ENCODE measurements around the gene C6orf118.

Gene C6orf118

DNA sequence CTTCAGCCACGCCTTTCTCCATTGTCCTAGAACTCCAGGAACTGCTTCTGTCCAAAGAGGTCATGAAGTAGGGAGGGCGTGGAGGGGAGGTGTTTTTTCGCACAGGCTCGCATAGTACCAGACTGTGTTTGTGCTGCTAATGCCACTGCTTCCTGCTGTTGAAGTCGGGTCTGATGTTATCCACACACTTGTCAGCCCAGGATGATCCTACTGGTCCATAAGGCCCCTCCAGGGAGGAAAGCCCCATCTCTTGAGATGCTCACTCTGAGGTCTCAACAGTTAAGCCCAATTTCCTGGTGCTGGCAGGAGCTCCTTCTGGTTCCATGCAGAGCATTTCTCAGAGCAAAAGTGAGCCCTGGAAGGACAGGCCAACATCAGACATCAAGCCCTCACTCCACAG is 65.6 kb downstream of the C6orf118 start:
- no peak for DNase-seq

DNA sequence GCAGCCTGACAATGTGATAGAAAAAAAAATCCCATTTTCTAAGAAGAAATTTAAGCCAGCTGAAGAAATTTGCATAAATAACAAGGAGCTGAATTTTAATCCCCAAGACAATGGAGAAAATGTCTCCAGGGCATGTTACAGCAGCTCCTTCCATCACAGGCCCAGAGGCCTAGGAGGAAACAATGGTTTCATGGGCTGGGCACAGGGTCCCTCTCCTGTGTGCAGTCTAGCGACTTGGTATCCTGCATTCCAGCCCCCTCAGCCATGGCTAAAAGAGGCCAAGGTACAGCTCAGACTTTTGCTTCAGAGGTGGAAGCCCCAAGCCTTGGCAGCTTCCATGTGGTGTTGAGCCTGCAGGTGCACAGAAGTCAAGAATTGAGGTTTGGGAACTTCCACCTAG is 73.1 kb downstream of the C6orf118 start:
- DNase-seq = no peak

DNA sequence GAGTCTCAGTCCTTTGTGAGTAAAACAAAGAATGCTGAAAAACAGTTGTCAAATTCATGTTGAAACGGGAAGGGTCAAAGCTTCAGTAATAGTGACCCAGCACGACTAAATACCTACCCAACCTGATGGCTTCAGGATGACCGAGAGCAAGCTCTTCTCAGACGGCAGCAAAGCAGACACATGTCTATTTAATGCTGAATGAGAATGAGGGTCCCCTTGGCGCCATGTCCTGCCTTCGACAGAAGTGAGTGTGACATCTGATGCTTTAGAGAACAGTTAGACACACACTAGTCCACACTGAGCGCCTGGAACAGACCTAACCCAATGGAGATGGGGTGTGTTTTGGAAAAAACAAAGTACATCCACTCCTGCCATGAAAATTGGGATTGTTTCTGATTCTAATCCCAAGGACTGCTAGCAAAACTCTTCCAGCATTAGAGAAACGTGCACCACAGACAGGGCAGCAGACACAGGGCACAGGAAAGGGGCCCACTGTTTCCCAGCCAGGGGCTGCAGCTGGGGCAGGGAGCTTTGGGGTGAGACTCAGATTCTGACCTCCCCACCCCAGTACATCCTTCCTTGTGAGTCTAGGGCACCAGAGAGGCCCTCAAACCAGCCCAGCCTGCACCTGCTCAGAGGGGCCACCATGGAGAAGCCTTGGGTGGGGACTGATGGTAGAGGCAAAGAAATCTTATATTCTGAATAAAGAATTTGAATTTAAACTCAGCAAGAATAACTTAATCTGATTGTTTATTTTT is 76.5 kb downstream of the C6orf118 start:
- no peak for DNase-seq

DNA sequence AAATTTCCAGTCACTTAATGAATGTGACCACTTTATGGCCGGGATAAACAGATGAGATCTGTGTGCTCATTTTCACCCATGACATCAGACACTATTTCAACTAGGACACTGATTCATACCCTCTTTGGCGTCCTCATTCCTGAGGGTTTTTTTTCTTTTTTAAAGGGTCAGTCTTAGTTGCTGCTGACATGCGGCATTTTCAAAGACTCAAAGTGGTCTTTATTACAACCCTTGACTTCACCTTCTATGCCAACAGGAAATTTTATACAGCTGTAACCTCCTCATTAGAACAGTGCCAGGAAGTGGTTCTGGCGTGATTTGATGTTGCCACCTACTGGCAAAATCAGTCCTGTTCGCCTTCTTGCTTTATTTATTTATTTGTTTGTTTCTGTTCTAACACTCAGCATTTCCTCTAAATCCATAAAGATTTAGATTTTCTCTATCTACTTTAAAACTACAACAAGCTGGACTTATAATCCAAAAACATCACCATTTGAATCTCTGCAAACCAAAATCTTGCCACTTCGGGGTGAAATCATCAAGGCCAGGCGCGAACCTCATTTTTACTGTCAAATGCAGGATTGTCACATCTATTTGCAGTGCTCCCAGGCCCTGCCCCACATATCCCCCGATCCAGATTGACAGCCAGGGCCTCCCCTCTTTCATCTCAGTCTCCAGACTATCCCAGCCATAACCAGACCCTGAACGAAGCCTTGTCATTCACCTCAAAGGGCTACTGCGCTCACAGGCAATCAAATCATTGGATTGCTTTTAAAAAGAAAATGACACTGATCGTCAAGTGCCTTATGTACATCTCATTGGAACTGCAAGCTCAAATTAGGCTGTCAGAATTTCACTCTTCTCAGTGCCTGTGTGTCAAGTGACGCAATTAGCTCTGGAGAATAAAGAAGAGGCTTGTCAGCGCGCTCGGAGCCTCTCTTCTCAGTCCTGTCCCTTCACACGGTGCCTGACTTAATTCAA is 77.5 kb downstream of the C6orf118 start:
- no peak for DNase-seq

DNA sequence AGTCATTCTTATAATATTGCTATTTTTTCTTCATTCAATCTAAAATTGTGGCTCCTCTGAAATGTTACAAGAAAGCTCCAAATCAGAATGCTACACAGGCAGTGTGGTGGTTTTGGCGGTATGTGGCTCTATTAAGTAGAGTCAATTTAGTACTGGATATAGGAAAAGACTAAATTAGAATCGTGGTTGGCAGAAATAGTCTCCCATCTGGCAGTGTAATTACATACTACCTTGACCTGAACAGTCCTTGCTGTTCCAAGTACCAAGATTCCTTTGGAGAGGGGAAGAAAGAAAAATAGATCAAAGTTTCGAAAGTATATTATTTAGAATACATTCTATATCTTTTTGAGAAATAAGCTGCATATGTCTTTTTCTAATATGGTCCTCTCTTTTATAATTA is 78.2 kb downstream of the C6orf118 start:
- no peak for DNase-seq

Measured in KG1 (cell line).